Activated CD4-positive, alpha-beta T cell treated with anti-CD3 and anti-CD28 coated beads, Interleukin-2, Interleukin-6, amounts not matched to agents 100 ng/mL and 50 ng/mL, durations not matched to agents 16 hours and 8 hours (primary cell): Measurements from ENCODE around the gene PDCD7.
"Not testable (repeated sequence)": the region's sequence is repeated elsewhere in the genome, so short reads cannot be mapped to it uniquely, and the experiment has no call there.

Experiments
- DNase-seq: peaks from one replicate; pipeline ENCODE4 v3.0.0-alpha.2; 2020

PDCD7 gene

DNA sequence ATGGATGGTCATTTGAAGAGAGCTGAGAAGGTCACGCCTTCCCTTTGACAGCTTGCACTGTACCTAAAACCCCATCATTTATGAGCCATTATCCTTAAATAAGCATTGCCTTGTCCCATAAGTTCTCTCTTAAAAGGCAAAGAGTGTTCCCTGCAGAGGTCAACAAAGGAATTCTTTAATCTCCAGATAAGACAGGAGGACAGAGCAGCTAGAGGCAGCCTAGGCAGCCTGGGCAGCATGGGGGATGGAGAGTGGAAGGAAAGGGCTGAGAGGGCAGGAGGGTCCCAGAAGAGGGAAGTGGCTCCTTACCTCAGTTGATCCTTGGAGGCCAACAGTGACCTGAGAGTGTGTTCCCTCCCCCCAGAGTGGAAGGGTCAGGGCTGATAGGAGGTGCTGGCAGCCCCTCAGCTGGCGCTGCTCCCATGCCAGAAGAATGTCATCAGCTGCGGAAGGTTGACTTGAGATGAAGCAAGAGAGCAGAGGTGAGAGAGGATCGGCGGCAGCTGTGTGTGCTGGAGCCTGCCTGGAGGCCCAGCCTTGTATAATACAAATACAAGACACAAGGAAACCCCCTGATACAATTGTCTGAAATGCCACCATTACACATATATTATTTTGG is 44.3 kb downstream of the PDCD7 start:
- DNase-seq, result no peak

DNA sequence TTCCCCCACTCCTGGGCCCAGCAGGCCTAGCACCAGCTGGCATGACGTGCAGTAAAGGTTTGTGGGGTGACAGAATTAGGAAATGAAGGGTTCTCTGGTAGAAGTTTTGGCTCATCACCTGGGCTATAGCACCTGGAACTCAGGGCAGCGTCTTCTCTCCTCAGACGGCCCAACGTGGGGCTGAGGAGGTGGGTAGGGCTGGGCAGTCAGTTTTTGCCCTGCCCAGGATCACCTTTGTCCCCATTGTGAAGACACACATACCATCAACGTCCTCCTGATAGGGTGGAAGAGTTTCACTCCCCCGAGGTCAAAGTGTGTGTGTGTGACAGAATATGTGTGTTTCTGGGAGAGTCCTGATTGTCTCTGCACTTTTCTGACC is 45.0 kb downstream of the PDCD7 start:
- no peak for DNase-seq

- DNase-seq, result no peak
Observed at GRCh38 chr15:65087873-65088642, 45.5 kb downstream of the PDCD7 start.

DNA sequence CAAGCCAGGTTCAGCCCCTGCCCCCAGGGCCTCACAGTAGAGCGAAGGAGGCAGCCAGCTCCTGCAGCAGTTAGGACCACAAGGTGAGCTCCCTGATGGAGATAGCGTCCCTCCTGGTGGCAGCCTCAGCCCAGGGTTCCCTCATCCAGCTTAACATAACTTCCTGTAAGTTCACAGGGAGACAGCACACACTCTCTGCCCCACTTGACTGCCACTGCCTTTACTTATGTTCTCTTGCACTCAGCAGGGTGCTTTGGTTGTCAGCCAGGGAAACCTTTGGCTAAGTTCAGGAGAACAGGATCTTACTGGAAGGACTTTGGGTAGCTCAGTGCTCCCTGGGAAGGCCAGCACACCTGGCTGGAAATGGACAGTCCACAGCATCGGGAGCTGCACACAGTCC is 46.2 kb downstream of the PDCD7 start:
- no peak for DNase-seq

DNA sequence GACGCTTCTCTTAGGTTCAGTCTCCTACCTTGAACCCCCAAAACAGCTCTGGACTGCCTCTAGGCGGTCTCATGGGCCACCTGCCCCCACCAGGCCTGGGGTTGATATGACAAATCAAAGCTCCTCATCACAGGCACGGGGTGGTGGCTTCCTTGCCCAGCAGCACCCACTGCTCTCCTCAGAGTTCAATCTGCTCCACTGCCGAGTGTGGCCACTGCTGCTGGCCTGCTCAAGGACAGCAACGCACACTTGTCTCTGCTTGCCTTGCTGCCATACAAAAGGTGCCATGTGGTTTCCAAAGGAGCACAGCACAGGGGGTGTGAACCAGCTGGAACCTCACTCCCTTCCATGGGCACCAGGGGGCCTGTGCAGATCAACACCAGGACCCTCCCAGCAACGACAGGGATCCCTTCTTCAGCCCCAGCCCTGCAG is 46.9 kb downstream of the PDCD7 start:
- no peak for DNase-seq

GRCh38 chr15:65085990-65086679 is 47.5 kb downstream of the PDCD7 start:
- peak; percentile 21 for DNase-seq

- DNase-seq, result no peak
Observed at GRCh38 chr15:65085207-65085753, 48.3 kb downstream of the PDCD7 start.

DNA sequence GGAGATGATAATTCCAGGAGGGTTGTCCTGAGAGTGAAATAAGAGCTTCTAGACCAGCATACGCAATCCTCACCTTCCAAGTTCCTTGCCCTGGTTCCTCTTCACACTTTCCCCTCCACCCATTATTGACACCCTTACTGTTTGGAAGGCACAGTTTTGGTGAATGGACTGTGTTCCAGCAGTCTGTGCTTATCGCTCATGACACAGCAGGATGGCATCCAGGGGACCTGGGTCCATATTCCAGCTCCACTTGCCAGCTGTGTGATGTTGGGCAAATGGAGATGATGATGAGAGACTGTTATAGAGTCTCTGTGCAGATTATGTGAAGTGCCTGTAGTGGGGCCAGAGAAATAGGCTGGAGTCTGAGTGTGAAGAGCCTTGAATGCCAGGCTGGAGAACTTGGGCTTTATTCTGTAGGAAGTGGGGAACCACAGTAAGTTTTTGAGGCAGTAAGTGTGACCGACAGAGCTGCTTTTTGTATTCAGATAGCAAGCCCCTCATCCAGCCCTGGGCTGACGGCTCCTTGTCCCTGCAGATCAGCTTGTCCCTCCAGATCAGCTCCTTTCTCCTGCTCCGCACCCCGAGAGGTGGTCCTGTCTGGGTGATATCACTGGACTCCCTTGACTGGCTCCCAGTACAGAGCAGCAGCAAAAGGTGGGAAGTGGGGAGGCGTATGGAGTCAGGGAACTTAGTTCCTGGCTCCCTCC is 49.0 kb downstream of the PDCD7 start:
- DNase-seq, result no peak

GRCh38 chr15:65083262-65083701 is 50.3 kb downstream of the PDCD7 start:
- no peak for DNase-seq

DNA sequence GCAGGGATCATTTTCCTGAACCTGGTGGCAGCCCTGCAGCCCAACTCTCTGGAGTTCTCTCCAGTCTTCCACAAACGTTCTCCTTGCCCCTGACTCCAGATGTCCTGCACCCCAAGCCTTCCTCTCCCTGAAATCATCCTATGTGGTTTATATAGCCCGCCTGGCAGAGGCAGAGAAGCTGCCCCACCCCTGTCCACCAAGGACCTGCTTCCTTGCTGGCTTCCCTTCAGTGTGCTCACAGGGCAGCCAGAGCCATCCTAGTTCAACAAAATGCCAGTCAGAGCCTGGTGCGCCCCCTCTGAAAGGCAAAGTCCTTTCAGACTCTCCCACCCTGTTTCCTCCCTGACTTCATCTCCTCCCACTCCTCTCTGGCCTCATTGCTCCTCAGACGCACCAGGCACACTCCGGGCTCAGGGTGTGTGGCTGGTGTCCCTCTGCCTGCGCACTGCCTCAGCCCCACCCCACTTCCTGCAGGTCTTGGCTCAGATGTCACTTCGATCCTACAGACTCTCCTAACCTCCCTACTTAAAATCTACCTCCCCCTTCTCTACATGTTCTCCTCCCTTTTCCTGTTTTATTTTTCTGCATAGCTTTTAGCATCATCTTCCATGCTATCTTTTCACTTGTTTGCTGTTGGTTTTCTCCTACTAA is 51.2 kb downstream of the PDCD7 start:
- DNase-seq, result no peak

DNA sequence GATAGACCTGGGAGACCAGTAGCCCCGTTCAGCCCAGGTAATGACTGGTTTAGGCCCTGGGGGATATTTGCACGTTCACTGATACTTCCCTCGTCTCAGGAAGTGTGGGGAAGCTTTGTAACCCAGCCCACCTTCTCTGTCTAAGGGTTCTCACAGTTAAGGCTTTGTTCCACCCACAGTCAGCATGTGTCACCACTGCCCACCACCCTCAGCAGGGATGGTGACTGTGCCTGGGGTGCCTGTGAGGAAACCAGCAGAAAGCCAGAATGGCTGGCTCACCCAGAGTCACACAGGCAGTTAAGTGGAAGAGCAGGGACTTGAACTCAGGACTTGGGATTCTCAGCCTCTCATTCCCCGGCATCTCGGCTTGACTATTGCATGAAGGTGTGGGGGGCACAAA is 51.9 kb downstream of the PDCD7 start:
- DNase-seq, result no peak

DNA sequence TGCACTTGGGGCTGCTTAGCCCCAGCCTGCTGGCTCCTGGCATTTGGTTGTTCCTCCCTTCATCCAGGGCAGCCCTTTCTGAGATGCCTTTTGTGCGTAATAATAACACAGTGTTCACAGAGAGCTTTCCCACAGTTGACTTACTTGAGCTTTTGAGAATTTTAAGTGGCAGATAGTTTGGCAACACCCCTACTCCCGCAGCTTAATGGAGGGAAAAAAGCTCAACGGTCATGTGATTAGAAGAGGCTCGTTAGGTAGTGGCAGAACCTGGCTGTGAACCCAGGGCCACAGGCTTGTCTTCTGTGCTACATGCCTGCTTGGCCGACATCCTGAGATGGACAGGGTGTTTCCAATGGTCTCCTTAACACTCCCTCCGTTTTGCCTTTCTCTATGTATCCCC is 52.3 kb downstream of the PDCD7 start:
- no peak for DNase-seq

- no peak for DNase-seq
Observed at GRCh38 chr15:65079580-65079979, 54.0 kb downstream of the PDCD7 start.

DNA sequence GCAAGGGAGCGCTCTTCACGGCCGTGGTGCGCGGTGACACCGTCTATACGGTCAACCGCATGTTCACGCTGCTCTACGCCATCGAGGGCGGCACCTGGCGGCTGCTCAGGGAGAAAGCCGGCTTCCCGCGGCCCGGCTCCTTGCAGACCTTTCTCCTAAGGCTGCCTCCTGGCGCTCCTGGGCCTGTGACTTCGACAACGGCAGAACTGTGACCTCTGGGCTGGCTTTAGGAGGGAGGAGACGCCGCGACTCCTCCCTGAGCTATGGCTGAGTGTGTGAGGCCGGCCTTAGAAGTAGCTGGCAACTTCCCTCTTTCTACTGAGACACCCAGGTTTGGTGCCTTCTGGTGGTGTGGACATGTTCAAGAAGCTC is 55.6 kb downstream of the PDCD7 start:
- DNase-seq, result peak; percentile 55

DNA sequence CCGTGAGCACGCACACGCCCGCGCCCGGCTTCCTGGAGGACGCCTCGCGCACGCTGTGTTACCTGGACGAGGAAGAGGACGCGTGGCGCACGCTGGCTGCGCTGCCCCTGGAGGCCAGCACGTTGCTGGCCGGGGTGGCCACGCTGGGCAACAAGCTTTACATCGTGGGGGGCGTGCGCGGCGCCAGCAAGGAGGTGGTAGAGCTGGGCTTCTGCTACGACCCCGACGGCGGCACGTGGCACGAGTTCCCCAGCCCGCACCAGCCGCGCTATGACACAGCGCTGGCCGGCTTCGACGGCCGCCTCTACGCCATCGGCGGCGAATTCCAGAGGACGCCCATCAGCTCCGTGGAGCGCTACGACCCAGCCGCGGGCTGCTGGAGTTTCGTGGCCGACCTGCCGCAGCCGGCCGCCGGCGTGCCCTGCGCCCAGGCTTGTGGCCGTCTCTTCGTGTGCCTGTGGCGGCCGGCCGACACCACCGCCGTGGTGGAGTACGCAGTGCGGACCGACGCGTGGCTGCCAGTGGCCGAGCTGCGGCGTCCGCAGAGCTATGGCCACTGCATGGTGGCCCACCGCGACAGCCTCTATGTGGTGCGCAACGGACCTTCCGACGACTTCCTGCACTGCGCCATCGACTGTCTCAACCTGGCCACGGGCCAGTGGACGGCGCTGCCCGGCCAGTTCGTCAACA is 56.2 kb downstream of the PDCD7 start:
- no peak for DNase-seq

DNA sequence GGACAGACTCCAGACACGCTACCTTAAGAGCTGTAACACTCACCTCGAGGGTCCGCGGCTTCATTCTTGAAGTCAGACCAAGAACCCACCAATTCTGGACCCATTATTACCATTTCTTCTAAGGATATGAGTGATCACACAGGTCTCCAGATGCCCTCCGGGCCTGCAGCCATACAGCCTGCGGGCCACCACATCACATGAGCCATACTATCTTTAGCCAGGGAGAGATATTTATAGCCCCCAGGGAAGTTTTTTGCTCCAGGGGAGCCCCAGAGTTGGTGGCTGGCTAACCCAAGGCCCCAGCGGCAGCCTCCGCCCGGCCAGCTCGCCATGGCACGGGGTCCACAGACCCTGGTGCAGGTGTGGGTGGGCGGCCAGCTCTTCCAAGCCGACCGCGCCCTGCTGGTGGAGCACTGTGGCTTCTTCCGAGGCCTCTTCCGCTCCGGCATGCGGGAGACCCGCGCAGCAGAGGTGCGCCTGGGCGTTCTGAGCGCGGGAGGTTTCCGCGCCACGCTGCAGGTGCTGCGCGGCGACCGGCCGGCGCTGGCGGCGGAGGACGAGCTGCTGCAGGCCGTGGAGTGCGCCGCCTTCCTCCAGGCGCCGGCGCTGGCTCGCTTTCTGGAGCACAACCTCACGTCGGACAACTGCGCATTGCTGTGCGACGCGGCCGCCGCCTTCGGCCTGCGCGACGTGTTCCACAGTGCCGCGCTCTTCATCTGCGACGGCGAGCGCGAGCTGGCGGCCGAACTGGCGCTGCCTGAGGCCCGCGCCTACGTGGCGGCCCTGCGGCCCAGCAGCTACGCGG is 56.9 kb downstream of the PDCD7 start, which contains the start of gene KBTBD13:
Gene KBTBD13 (plus strand): TSS at position 261 of the 805 bp plus-strand sequence. CDS start 70 bp downstream, at position 331.
- no peak for DNase-seq

DNA sequence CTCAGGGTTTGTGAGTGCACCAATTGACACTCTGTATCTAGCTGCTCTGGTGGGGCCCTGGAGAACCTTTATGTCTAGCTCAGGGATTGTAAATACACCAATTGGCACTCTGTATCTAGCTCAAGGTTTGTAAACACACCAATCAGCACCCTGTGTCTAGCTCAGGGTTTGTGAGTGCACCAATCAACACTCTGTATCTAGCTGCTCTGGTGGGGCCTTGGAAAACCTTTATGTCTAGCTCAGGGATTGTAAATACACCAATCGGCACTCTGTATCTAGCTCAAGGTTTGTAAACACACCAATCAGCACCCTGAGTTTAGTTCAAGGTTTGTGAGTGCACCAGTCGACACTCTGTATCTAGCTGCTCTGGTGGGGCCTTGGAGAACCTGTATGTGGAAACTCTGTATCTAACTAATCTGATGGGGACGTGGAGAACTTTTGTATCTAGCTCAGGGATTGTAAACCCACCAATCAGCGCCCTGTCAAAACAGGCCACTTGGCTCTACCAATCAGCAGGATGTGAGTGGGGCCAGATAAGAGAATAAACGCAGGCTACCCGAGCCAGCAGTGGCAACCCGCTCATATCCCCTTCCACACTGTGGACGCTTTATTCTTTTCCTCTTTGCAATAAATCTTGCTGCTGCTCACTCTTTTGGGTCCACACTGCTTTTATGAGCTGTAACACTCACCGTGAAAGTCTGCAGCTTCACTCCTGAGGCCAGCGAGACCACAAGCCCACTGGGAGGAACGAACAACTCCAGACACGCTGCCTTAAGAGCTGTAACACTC is 57.8 kb downstream of the PDCD7 start:
- DNase-seq, result not testable (repeated sequence)

GRCh38 chr15:65074946-65075345 is 58.7 kb downstream of the PDCD7 start:
- DNase-seq, result not testable (repeated sequence)

DNA sequence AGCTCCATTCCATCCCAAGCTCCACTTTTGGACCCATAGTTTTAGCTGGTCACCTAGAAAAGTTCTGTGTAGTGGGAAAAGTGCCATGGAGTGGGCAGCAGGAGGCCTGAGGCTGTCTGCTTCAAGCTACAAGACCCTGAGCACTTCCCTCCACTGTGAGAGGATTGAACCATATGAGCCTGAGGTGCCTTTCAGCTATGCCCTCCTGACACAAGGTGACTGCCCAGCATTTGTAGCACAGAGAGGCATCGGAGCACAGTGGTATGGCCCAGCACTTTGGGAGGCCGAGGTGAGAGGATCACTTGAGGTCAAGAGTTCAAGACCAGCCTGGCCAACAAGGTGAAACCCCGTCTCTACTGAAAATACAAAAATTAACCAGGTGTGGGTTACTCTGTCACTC is 61.0 kb downstream of the PDCD7 start:
- no peak for DNase-seq

- DNase-seq, result no peak
Observed at GRCh38 chr15:65072027-65072426, 61.6 kb downstream of the PDCD7 start.
